RWPE1 (cell line): ENCODE measurements around the gene PDE3B.

Source experiments
- CTCF ChIA-PET: fragments of 350-600 bp; sonication (Branson Sonifier 250); formaldehyde crosslinking; extraction: SDS; loops from one replicate; lab custom pipeline; 2021; lab: Yijun Ruan, JAX
- POLR2A ChIA-PET: fragments of 400-600 bp; formaldehyde crosslinking; extraction: SDS; loops from one replicate; lab custom pipeline; 2020; ENCODE audit warnings: antibody characterized with exemption; ENCODE audit not compliant: low non-redundant PET; lab: Yijun Ruan, JAX
- DNase-seq: peaks from one replicate; pipeline ENCODE4 v3.0.0; 2012; ENCODE audit warnings: low spot score
- H3K27ac ChIP-seq: fragments of 450-650 bp; 2 replicates; pipeline ENCODE4 v1.5.1; 2017
- CTCF ChIP-seq: fragments of 450-650 bp; conservative IDR thresholded peaks from 2 replicates; pipeline ENCODE4 v1.5.1; 2017; ENCODE audit warnings: low read depth, mild to moderate bottlenecking

The PDE3B gene

GRCh38 chr11:14835496-14836492 is 192.2 kb downstream of the PDE3B start:
- no peak for TF ChIP-seq CTCF
- H3K27ac ChIP-seq = no peak overlapping the region
- ChIA-PET POLR2A (no interaction called here), CTCF (no interaction called here)
- DNase-seq = no peak

- TF ChIP-seq CTCF = no peak
- ChIA-PET CTCF (no interaction called here), POLR2A (no interaction called here)
- H3K27ac ChIP-seq = no peak overlapping the region
- no peak for DNase-seq
Measured at GRCh38 chr11:14842002-14842401, 198.4 kb downstream of the PDE3B start.

- ChIA-PET POLR2A (no interaction called here), CTCF (no interaction called here)
- no peak overlapping the region for H3K27ac ChIP-seq
- no peak for DNase-seq
- no peak for TF ChIP-seq CTCF
Measured at GRCh38 chr11:14852571-14853177, 209.1 kb downstream of the PDE3B start.

GRCh38 chr11:14854057-14854456 is 210.5 kb downstream of the PDE3B start:
- no peak overlapping the region for H3K27ac ChIP-seq
- DNase-seq = no peak
- no peak for TF ChIP-seq CTCF
- ChIA-PET CTCF (no interaction called here), POLR2A (no interaction called here)

GRCh38 chr11:14855890-14856289 is 212.3 kb downstream of the PDE3B start:
- CTCF ChIA-PET = no interaction called here
- DNase-seq = no peak
- TF ChIP-seq CTCF = no peak
- POLR2A ChIA-PET = no interaction called here
- H3K27ac ChIP-seq = no peak overlapping the region

GRCh38 chr11:14857621-14858020 is 214.0 kb downstream of the PDE3B start:
- POLR2A ChIA-PET = no interaction called here
- no peak for TF ChIP-seq CTCF
- H3K27ac ChIP-seq = no peak overlapping the region
- no peak for DNase-seq
- CTCF ChIA-PET = no interaction called here
